Measurements from ENCODE around the gene PAPOLA.

The PAPOLA gene

GRCh38 chr14:96583569-96584041 lies 81.4 kb downstream of the PAPOLA start:
- Mint-ChIP-seq H3K9me3 (no peaks in the 10 kb centered on the region), H3K36me3 (no peaks in the 10 kb centered on the region), H3K4me1 (peaks cover 13% of the 10 kb centered on the region), H3K27ac (no peak overlapping the region), H3K4me3 (no peak overlapping the region)
- peak; percentile 8 for ATAC-seq
- peak in 1 of 2 donors; percentile 18 for DNase-seq (ENCODE audit: low spot score in 2 of 2)

GRCh38 chr14:96584199-96584906 lies 82.2 kb downstream of the PAPOLA start:
- no peak overlapping the region for H3K4me3 Mint-ChIP-seq
- DNase-seq (ENCODE audit: low spot score in 2 of 2), result peak in 1 of 2 donors; percentile 51
- no peak overlapping the region for H3K27ac Mint-ChIP-seq
- peak; percentile 57 for ATAC-seq
- no peaks in the 10 kb centered on the region for H3K9me3 Mint-ChIP-seq
- H3K36me3 Mint-ChIP-seq, result no peaks in the 10 kb centered on the region
- H3K4me1 Mint-ChIP-seq, result peaks cover 17% of the 10 kb centered on the region

- DNase-seq (ENCODE audit: low spot score in 2 of 2) (no peak), ATAC-seq (no peak)
- Mint-ChIP-seq H3K4me3 (no peak overlapping the region), H3K4me1 (peaks cover 17% of the 10 kb centered on the region), H3K36me3 (no peaks in the 10 kb centered on the region), H3K9me3 (no peaks in the 10 kb centered on the region), H3K27ac (no peak overlapping the region)
Measured at GRCh38 chr14:96584907-96585671, 82.9 kb downstream of the PAPOLA start.

GRCh38 chr14:96585672-96586013 lies 83.5 kb downstream of the PAPOLA start:
- Mint-ChIP-seq H3K9me3 (no peaks in the 10 kb centered on the region), H3K27ac (no peak overlapping the region), H3K4me1 (peaks cover 14% of the 10 kb centered on the region), H3K36me3 (no peaks in the 10 kb centered on the region), H3K4me3 (no peak overlapping the region)
- DNase-seq (ENCODE audit: low spot score in 2 of 2), result no peak
- ATAC-seq, result no peak

- no peaks in the 10 kb centered on the region for H3K9me3 Mint-ChIP-seq
Measured at GRCh38 chr14:96586056-96586455, 83.9 kb downstream of the PAPOLA start.

GRCh38 chr14:96586921-96587822 lies 85.0 kb downstream of the PAPOLA start:
- Mint-ChIP-seq H3K9me3 (no peaks in the 10 kb centered on the region), H3K4me1 (peaks cover 5% of the 10 kb centered on the region), H3K4me3 (no peak overlapping the region), H3K36me3 (no peaks in the 10 kb centered on the region), H3K27ac (no peak overlapping the region)
- DNase-seq (ENCODE audit: low spot score in 2 of 2) (no peak), ATAC-seq (no peak)

More at GRCh38 chr14:96586056-96586455, 83.9 kb downstream of the PAPOLA start:
- no peaks in the 10 kb centered on the region for H3K36me3 Mint-ChIP-seq
- ATAC-seq (no peak), DNase-seq (ENCODE audit: low spot score in 2 of 2) (no peak)
- no peak overlapping the region for H3K4me3 Mint-ChIP-seq
- H3K4me1 Mint-ChIP-seq, result peaks cover 10% of the 10 kb centered on the region
- no peak overlapping the region for H3K27ac Mint-ChIP-seq

GRCh38 chr14:96587823-96588385 lies 85.7 kb downstream of the PAPOLA start:
- no peak for DNase-seq (ENCODE audit: low spot score in 2 of 2)
- no peak for ATAC-seq
- Mint-ChIP-seq H3K27ac (no peak overlapping the region), H3K36me3 (no peaks in the 10 kb centered on the region), H3K9me3 (no peaks in the 10 kb centered on the region), H3K4me3 (no peak overlapping the region), H3K4me1 (peaks cover 8% of the 10 kb centered on the region)

GRCh38 chr14:96588410-96589257 lies 86.5 kb downstream of the PAPOLA start:
- Mint-ChIP-seq H3K36me3 (no peaks in the 10 kb centered on the region), H3K4me3 (no peak overlapping the region), H3K4me1 (peaks cover 16% of the 10 kb centered on the region), H3K27ac (no peak overlapping the region), H3K9me3 (no peaks in the 10 kb centered on the region)
- no peak for DNase-seq (ENCODE audit: low spot score in 2 of 2)
- ATAC-seq, result no peak

- Mint-ChIP-seq H3K4me3 (no peak overlapping the region), H3K36me3 (no peaks in the 10 kb centered on the region), H3K9me3 (no peaks in the 10 kb centered on the region), H3K27ac (no peak overlapping the region), H3K4me1 (peaks cover 16% of the 10 kb centered on the region)
- no peak for ATAC-seq
- no peak for DNase-seq (ENCODE audit: low spot score in 2 of 2)
Measured at GRCh38 chr14:96589577-96589976, 87.4 kb downstream of the PAPOLA start.

GRCh38 chr14:96590190-96590864 lies 88.1 kb downstream of the PAPOLA start:
- Mint-ChIP-seq H3K4me3 (no peak overlapping the region), H3K27ac (no peak overlapping the region), H3K4me1 (peaks cover 16% of the 10 kb centered on the region), H3K36me3 (no peaks in the 10 kb centered on the region), H3K9me3 (no peaks in the 10 kb centered on the region)
- ATAC-seq (no peak), DNase-seq (ENCODE audit: low spot score in 2 of 2) (no peak)

- DNase-seq (ENCODE audit: low spot score in 2 of 2) (peak; percentile 49 to 82), ATAC-seq (peak; percentile 91)
- Mint-ChIP-seq H3K4me1 (peaks cover 16% of the 10 kb centered on the region), H3K4me3 (peak overlapping the region; percentile 74), H3K36me3 (no peaks in the 10 kb centered on the region), H3K27ac (peak overlapping the region; percentile 71), H3K9me3 (no peaks in the 10 kb centered on the region)
Measured at GRCh38 chr14:96592591-96593386, 90.6 kb downstream of the PAPOLA start.

- no peak overlapping the region for H3K4me3 Mint-ChIP-seq
- ATAC-seq, result no peak
- H3K36me3 Mint-ChIP-seq, result no peaks in the 10 kb centered on the region
- no peaks in the 10 kb centered on the region for H3K9me3 Mint-ChIP-seq
- no peak overlapping the region for H3K27ac Mint-ChIP-seq
- peaks cover 11% of the 10 kb centered on the region for H3K4me1 Mint-ChIP-seq
- DNase-seq (ENCODE audit: low spot score in 2 of 2), result no peak
Measured at GRCh38 chr14:96594961-96595360, 92.8 kb downstream of the PAPOLA start.

- Mint-ChIP-seq H3K4me1 (peaks cover 10% of the 10 kb centered on the region), H3K4me3 (no peak overlapping the region), H3K9me3 (no peaks in the 10 kb centered on the region), H3K36me3 (no peaks in the 10 kb centered on the region), H3K27ac (no peak overlapping the region)
- DNase-seq (ENCODE audit: low spot score in 2 of 2), result no peak
- ATAC-seq, result no peak
Measured at GRCh38 chr14:96597680-96598079, 95.5 kb downstream of the PAPOLA start.

Data from stimulated activated effector memory CD8-positive, alpha-beta T cell treated with anti-CD3 and anti-CD28 coated beads, Interleukin-12 subunit alpha, Interleukin-12 subunit beta, amount 100 ng/mL, for 72 hours (primary cell).